Measurements from ENCODE around the gene MCTP1.

GRCh38 chr5:95044096-95044495, 240.8 kb downstream of the MCTP1 start:
- TF ChIP-seq CTCF (conservative IDR thresholded peaks at IDR 0.05; ENCODE audit: low read depth, low read length) (no peak), EZH2 (IDR thresholded peaks at IDR 0.05; ENCODE audit: low read length, unreplicated experiment) (no peak)
